Peyer's patch (tissue), 4 donors: ENCODE measurements around the gene TRIO. TPM values are rescaled to one million over a fixed set of nuclear protein-coding genes. Genes with fewer than 3 reads are reported as not detected.

ENCODE experiments used
- DNase-seq, 3 donors: peaks; one replicate each; pipeline ENCODE4 v3.0.0-alpha.2; 2017 to 2019
- H3K27ac ChIP-seq, 4 donors: fragments of 200-600 bp; sonication (generic); one replicate each; pipeline ENCODE4 v1.5.1; 2016 to 2019
- H3K27me3 ChIP-seq, 2 donors: fragments of 200-600 bp; sonication (generic); one replicate each; pipeline ENCODE4 v1.5.1; 2019
- H3K36me3 ChIP-seq, 3 donors: fragments of 200-600 bp; sonication (generic); one replicate each; pipeline ENCODE4 v1.5.1; 2016 to 2019
- H3K4me1 ChIP-seq, 4 donors: fragments of 200-600 bp; sonication (generic); one replicate each; pipeline ENCODE4 v1.5.1; 2016 to 2019
- H3K4me3 ChIP-seq, 4 donors: fragments of 200-600 bp; sonication (generic); 1 replicate in 3 of 4; 2 replicates in 1 of 4; pipeline ENCODE4 v1.5.1; 2016 to 2019; ENCODE audit warnings: mild to moderate bottlenecking in 1 of 4
- H3K9me3 ChIP-seq, 4 donors: fragments of 200-600 bp; sonication (generic); one replicate each; pipeline ENCODE4 v1.5.1; 2016 to 2019; ENCODE audit warnings: mild to moderate bottlenecking in 1 of 4
- POLR2A ChIP-seq, 2 donors: fragments of 450-650 bp; IDR thresholded peaks; one replicate each; pipeline ENCODE4 v1.5.1; 2017; ENCODE audit warnings: antibody characterized with exemption in 2 of 2, mild to moderate bottlenecking in 2 of 2, moderate library complexity in 2 of 2
- total RNA-seq, 4 donors: library from RNA; depleted of rRNA; stranded (reverse); fragments of >200 nt; gene quantifications; one replicate each; pipeline ENCODE4 v1.1.0, GENCODE V29; 2016
- TF ChIP-seq, protein P1 (sequence below), 6 experiments: fragments of 450-650 bp in 4 of 6; fragments of 200-600 bp in 2 of 6; sonication (generic) in 1 of 6; IDR thresholded peaks; one replicate each; pipeline ENCODE4 v1.5.1; 2017 to 2019; ENCODE audit warnings: antibody characterized with exemption in 6 of 6, mild to moderate bottlenecking in 3 of 6, moderate library complexity in 1 of 6

Gene TRIO
- total RNA-seq, 4 donors from 2014 or later = 171 to 456 (median 340) TPM

DNA sequence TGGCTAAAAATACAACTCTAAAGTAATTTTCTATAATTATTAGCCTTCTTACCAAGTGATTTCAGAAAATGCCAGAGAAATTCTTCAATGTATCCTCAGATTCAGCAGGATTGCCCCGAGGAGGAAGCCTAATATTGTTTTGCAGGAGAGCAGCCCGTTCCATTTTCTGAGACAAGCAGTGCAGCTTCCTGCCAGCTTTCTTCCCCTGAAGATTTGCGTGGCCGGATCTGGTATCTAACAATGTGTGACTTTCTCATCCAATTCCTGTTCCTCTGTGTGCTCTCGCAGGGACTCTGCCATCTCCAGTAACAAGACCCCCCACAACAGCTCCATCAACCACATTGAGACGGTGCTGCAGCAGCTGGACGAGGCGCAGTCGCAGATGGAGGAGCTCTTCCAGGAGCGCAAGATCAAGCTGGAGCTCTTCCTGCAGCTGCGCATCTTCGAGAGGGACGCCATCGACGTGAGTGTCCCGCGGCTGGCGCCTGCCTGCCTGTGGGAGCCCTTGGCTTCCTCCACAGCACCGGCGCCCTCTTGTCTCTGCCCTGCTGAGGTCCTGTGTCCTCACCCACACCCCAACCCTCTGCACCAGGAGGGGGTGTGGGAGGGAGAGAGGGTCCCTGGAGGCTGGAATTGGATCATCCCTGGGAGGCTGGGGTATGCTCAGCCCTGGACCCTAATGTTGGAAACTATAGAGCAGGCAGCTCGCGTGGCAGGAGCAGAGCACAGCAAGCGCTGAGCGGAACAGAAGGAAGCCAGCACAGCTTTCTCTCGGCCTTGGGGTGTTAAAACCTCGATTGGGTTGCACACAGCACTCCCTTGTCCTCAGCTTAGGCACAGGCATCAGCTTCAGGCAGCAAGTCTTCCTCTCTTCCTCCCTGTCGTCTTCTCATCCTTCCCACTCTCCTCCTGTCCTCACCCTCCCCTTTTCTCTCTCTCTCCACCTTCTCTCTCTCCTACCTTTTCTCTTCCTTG, 216.2 kb downstream of the TRIO start:
- TF ChIP-seq, protein P1, sequence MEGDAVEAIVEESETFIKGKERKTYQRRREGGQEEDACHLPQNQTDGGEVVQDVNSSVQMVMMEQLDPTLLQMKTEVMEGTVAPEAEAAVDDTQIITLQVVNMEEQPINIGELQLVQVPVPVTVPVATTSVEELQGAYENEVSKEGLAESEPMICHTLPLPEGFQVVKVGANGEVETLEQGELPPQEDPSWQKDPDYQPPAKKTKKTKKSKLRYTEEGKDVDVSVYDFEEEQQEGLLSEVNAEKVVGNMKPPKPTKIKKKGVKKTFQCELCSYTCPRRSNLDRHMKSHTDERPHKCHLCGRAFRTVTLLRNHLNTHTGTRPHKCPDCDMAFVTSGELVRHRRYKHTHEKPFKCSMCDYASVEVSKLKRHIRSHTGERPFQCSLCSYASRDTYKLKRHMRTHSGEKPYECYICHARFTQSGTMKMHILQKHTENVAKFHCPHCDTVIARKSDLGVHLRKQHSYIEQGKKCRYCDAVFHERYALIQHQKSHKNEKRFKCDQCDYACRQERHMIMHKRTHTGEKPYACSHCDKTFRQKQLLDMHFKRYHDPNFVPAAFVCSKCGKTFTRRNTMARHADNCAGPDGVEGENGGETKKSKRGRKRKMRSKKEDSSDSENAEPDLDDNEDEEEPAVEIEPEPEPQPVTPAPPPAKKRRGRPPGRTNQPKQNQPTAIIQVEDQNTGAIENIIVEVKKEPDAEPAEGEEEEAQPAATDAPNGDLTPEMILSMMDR (IDR thresholded peaks at IDR 0.05) = no peak
- TF ChIP-seq POLR2A (IDR thresholded peaks at IDR 0.05) = no peak
- DNase-seq = no peak
- no peaks in the 10 kb centered on the region for H3K9me3 ChIP-seq
- H3K27me3 ChIP-seq = no peaks in the 10 kb centered on the region
- no peak overlapping the region for H3K27ac ChIP-seq
- no peak overlapping the region for H3K4me3 ChIP-seq
- H3K36me3 ChIP-seq = peaks cover 0 to 59% (median 0%) of the 10 kb centered on the region in 3 donors
- H3K4me1 ChIP-seq = no peaks in the 10 kb centered on the region

DNA sequence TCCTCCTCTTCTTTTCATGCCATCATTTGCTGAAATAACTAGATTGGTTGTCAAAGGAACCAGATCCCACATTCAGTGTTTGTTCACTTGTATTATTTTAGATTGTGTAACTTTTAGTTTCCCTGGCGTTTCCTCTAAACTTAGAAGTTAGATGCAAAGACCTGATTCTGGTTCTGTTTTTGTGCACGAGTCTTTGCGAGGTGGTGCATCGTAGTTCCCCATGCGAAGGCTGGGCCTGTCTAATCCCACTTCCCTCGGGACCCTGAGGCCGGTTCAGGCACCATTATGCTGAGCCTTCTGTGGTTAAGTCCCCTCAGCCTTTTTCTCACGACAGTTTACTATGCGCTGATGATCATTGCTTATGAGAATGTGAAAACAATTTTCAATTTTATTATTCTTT, 219.3 kb downstream of the TRIO start:
- TF ChIP-seq, protein P1 (IDR thresholded peaks at IDR 0.05) = no peak
- no peak for TF ChIP-seq POLR2A (IDR thresholded peaks at IDR 0.05)
- Histone ChIP-seq H3K9me3 (no peaks in the 10 kb centered on the region), H3K27ac (no peak overlapping the region), H3K36me3 (peaks cover 0 to 91% (median 0%) of the 10 kb centered on the region in 3 donors), H3K4me3 (no peak overlapping the region), H3K27me3 (no peaks in the 10 kb centered on the region), H3K4me1 (no peaks in the 10 kb centered on the region)
- DNase-seq = no peak

DNA sequence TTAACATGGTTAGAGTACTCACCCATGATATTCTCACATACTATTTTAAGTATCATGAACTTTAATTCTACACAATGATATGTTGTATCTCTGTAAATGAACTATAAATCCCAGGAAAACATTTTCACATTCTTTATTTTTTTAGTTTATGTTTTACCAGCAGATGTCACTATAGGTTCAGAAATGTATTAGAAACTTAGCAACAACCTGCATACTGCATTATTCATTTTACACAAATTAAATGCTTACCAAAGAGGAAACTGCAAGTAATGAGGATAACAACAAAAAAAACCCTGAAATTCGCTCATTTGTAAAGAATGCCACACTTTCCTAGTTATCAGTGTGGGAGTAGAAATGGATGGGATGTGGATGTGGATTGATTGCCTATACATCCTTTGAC, 221.0 kb downstream of the TRIO start:
- no peaks in the 10 kb centered on the region for H3K9me3 ChIP-seq
- no peaks in the 10 kb centered on the region for H3K27me3 ChIP-seq
- peaks cover 0 to 94% (median 0%) of the 10 kb centered on the region in 3 donors for H3K36me3 ChIP-seq
- TF ChIP-seq, protein P1 (IDR thresholded peaks at IDR 0.05) = peak in 3 of 6 experiments; percentile 11 to 29 (median 15)
- no peak for TF ChIP-seq POLR2A (IDR thresholded peaks at IDR 0.05)
- H3K4me1 ChIP-seq = no peaks in the 10 kb centered on the region
- H3K27ac ChIP-seq = no peak overlapping the region
- no peak overlapping the region for H3K4me3 ChIP-seq
- no peak for DNase-seq

DNA sequence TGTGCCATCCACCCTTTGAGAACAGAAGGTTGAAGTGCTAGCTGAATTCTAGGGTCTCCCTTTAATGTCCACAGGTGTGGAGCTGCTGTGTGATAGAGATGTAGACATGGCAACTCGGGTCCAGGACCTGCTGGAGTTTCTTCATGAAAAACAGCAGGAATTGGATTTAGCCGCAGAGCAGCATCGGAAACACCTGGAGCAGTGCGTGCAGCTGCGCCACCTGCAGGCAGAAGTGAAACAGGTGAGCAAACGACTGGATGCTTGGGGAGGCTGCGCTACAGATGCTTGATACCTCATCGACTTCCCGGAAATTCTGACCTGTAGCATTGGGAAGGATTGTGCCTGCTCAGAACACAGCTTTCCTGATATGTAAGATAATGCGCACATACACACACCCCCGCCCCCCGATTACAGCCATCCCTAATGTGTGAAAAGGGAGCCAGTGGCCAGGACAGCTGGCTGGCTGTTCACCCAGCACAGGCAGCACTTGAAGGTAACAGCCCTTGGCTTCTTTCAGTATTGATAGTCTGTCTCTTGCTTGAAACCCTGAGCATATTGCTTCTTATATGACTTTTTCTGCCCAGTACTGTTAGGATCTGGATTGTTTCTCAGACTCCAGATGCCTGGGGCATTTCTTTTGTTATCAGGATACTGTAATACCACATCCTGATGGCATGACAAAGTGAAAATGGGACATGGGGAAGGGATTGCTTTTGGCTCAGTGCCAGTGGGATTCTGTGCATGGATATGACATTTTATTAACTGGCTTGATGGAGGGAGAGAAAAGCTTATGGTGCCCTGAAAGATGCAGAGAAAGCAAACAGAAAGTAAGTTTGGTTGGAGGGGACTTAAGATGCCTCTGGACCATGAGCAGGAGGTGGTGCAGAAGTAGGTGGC, 221.7 kb downstream of the TRIO start:
- Histone ChIP-seq H3K4me1 (no peaks in the 10 kb centered on the region), H3K27ac (no peak overlapping the region), H3K4me3 (no peak overlapping the region), H3K27me3 (no peaks in the 10 kb centered on the region), H3K9me3 (no peaks in the 10 kb centered on the region), H3K36me3 (peaks cover 0 to 94% (median 0%) of the 10 kb centered on the region in 3 donors)
- TF ChIP-seq, protein P1 (IDR thresholded peaks at IDR 0.05) = peak in 5 of 6 experiments; percentile 18 to 44 (median 39)
- no peak for TF ChIP-seq POLR2A (IDR thresholded peaks at IDR 0.05)
- peak in 1 of 3 donors; percentile 59 for DNase-seq

DNA sequence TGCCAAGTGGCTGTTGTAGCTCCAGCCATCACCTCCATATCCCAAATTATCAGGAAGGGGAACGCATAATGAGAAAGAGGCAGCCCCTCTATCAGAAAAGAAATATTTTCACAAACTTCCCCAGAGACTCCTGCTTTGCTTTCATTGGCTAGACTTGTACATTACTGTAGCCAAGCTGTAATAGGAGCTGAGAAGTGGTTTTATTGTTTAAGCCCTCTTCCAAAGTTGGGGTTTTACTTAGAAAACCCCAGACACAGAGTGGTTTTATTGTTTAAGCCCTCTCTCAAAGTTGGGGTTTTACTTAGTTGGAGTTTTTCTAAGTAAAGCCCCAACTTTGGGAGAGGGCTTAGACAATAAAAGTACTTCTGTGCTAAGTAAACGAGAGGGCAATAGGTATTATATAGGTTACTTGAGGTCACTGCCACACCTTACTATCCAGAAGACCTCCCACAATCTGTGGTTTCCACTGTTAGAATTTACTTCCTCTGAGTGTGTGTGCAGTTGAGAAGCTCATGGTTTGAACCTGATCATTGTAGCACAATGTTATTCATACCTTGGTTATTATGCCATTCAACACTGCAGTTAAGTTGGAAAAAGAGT, 222.8 kb downstream of the TRIO start:
- H3K4me3 ChIP-seq = no peak overlapping the region
- H3K36me3 ChIP-seq = peaks cover 0 to 94% (median 0%) of the 10 kb centered on the region in 3 donors
- no peak overlapping the region for H3K27ac ChIP-seq
- TF ChIP-seq POLR2A (IDR thresholded peaks at IDR 0.05) = no peak
- TF ChIP-seq, protein P1 (IDR thresholded peaks at IDR 0.05) = no peak
- no peak for DNase-seq
- no peaks in the 10 kb centered on the region for H3K4me1 ChIP-seq
- no peaks in the 10 kb centered on the region for H3K9me3 ChIP-seq
- H3K27me3 ChIP-seq = no peaks in the 10 kb centered on the region
